NCI-H2107 treated with DMSO at 0.1 percent for 48 hours (cell line): Measurements from ENCODE around the gene METAP2.
A peak's percentile ranks its signal among the peaks of the same experiment; 100 is the strongest.
"Not testable (repeated sequence)": the region's sequence is repeated elsewhere in the genome, so short reads cannot be mapped to it uniquely, and the experiment has no call there.

ENCODE experiments used
- DNase-seq: peaks from one replicate; lab custom pipeline; 2025; ENCODE audit not compliant: unreplicated experiment; lab: John Stamatoyannopoulos, UW

Gene METAP2

GRCh38 chr12:95473884-95474659 lies at the start of gene METAP2:
Gene METAP2, plus strand, starts transcription at chr12:95474152. Its CDS starts 28 bp downstream, at chr12:95474180.
- peak; percentile 91 for DNase-seq

GRCh38 chr12:95424271-95424994 lies 49.5 kb upstream of the METAP2 start:
- no peak for DNase-seq

GRCh38 chr12:95429172-95429510 lies 44.8 kb upstream of the METAP2 start:
- DNase-seq: no peak

GRCh38 chr12:95431120-95431519 lies 42.8 kb upstream of the METAP2 start:
- no peak for DNase-seq

- DNase-seq: no peak
Observed at GRCh38 chr12:95435355-95435754, 38.6 kb upstream of the METAP2 start.

GRCh38 chr12:95437565-95437964 lies 36.4 kb upstream of the METAP2 start:
- DNase-seq: no peak

- DNase-seq: no peak
Observed at GRCh38 chr12:95439461-95440230, 34.3 kb upstream of the METAP2 start.

GRCh38 chr12:95440401-95440800 lies 33.6 kb upstream of the METAP2 start:
- DNase-seq: no peak

- DNase-seq: no peak
Observed at GRCh38 chr12:95443459-95443858, 30.5 kb upstream of the METAP2 start.

GRCh38 chr12:95445099-95445498 lies 28.9 kb upstream of the METAP2 start:
- not testable (repeated sequence) for DNase-seq

- no peak for DNase-seq
Observed at GRCh38 chr12:95445884-95446505, 28.0 kb upstream of the METAP2 start.

GRCh38 chr12:95446506-95446900 lies 27.4 kb upstream of the METAP2 start:
- no peak for DNase-seq

- not testable (repeated sequence) for DNase-seq
Observed at GRCh38 chr12:95449656-95450055, 24.3 kb upstream of the METAP2 start.

- not testable (repeated sequence) for DNase-seq
Observed at GRCh38 chr12:95452501-95452900, 21.5 kb upstream of the METAP2 start.

- not testable (repeated sequence) for DNase-seq
Observed at GRCh38 chr12:95453881-95454280, 20.1 kb upstream of the METAP2 start.

GRCh38 chr12:95454780-95455215 lies 19.2 kb upstream of the METAP2 start:
- not testable (repeated sequence) for DNase-seq

GRCh38 chr12:95457605-95458004 lies 16.3 kb upstream of the METAP2 start:
- not testable (repeated sequence) for DNase-seq

- DNase-seq: no peak
Observed at GRCh38 chr12:95458761-95459160, 15.2 kb upstream of the METAP2 start.

- DNase-seq: no peak
Observed at GRCh38 chr12:95459310-95459709, 14.6 kb upstream of the METAP2 start.

GRCh38 chr12:95460105-95460504 lies 13.8 kb upstream of the METAP2 start:
- no peak for DNase-seq

- DNase-seq: no peak
Observed at GRCh38 chr12:95460896-95461295, 13.1 kb upstream of the METAP2 start.
